HG03103 (cell line): ENCODE measurements around the gene GPR179.

Experiments used
- ATAC-seq: cut with Tn5 transposase; IDR thresholded peaks from one replicate; pipeline ENCODE4 v1.9.1; 2021; ENCODE audit warnings: low read depth; ENCODE audit not compliant: unreplicated experiment

Gene GPR179

DNA sequence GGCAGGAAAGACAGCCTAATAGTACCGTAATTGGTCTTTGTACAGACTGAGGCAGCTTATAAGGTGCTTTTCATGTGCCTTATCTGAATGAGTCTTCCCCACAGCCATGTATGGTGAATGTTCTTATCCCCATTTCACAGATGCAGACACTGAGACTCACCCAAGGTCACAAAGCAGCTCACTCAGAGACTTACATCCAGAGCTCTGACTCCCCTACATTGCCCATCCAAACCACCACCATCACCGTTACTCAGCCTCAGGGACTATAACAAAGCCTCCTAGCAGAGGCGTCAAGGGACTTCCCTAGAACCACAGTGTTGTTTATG lies 627 bp upstream of the GPR179 start:
- ATAC-seq, result no peak

DNA sequence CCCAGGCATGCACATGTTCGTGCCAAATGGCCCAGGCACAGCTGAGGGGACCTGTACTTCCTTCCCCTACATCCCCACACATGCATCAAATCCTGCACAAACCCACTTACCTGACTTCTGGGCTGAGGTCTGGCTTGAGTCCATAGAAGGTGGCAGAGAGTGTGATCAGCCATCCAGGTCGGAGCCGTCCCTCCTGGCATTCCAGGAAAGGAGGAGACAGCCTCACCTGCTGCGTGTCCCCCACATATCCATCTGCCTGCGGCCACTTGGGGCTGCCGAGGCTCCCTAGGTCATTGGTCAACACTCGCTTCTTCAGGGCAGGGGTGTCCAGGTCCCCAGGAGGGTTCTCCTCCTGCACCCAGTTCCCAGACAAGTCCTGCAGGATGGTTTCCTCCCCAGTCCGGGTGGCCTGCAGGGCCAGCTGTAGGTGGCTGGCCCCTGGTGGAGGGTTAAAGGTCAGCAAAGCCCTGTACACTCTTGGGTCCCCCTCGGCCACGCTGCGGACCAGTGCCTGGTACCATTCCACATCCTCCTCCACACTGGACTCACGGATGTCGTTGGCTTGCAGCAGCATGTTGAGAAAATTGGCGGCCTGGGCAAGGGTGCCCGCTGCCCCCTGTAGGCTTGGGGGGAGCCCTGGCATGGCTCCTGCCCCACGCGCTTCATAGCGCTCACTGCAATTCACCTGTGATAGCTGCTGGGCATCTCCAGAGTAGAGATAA lies 709 bp downstream of the GPR179 start:
- ATAC-seq, result no peak

DNA sequence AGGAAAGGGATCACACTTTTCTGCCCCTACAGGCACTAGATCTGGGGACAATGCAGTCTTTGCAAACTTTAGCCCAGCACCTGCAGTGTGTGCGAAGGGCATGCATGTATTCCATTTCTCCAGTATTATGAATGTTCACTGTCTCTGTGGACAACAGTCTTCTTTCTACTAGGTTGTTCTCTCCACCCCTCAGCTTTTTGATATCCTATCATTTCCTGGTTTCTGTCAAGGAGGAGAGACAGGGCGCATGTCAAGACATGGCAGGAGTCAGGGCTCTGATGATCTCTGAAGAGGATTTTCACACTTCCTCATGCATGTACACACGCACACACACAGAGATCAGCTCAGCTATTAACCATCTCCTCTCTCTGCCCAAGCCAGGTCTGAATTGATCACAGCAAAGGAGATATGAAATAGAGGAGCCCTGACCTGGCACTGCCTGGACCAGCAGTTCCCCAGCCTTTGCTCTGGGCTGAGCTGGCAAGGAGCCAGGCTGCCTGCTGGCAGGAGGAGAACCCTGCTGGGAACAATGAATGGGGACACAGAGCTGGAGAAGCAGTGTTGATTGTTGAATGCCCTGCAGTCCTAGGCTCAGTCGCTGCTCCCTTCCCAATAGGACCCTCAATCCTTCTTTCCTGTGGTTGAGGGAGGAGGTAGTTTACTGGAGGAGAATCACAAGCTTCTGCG lies 2.6 kb downstream of the GPR179 start:
- no peak for ATAC-seq

DNA sequence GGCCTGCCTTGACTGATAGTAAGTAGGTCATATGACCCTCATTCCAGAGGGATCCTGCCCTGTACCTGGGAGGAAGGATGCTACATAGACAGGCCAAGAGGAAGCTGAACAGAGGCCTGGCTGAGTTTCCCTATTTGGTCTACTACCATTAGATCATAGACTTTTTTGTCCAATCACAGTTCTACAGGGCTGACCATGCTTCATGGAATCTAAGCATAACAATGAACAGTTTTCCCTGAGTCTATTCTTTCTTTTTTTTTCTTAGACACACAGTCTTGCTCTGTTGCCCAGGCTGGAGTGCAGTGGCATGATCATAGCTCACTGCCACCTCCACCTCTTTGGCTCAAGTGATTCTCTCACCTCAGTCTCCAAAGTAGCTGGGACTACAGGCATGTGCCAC lies 3.9 kb downstream of the GPR179 start:
- ATAC-seq, result no peak

DNA sequence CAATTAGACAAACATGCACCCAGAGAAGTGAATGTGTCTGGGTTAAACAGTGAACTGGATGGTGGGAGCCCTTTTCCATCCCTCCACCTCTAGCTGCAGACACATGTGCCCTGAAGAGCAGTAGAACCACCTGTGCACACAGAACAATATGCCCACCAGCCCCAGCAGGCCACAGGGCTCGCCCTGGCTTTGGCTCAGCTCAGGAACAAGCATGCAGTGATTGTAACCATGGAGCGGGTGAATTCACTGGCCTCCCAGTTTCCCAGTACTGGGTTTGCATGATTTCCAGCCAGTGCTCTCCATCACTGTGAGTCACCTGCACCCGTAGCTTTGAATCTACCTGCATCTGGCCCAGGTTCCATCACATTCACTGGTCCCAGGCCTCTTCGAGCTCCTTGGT lies 5.2 kb downstream of the GPR179 start:
- ATAC-seq, result no peak

DNA sequence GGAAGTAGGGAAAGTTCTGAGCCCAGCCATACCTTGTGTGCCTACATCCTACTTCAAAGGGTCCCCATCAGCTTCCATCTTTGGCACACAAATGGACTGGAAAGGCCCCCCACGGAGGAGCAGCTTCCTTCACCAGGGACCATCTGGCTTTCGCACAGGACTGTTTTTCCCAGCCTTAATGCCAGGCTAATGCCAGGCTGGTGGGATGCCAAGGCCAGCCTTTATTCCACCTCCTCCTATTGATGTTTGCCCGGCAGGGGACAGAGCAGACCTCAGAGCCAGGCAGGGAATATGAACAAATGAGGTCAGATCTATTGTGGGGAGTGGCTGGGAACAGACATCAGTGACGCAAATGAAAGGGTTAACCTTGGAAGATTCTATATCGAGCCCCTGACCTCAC lies 5.7 kb downstream of the GPR179 start:
- ATAC-seq, result no peak

DNA sequence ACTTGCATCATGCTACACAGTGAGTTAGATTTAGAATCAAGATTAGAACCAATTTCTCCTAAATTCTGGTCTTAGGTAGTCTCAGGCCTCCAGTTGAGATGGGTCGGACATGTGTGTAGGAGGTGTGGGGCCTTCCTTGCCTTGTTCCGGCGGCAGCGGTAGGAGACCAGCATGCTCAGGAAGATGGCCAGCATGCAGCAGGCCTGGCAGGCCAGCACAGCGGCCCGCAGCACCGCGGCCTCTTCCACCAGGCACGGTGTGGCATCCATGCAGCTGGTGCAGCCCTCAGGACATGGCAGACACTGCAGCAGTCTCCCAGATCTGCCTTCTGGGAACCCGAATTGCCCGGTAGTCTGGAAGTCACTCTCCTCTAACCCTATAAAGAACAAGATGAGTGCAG lies 6.9 kb downstream of the GPR179 start:
- no peak for ATAC-seq

DNA sequence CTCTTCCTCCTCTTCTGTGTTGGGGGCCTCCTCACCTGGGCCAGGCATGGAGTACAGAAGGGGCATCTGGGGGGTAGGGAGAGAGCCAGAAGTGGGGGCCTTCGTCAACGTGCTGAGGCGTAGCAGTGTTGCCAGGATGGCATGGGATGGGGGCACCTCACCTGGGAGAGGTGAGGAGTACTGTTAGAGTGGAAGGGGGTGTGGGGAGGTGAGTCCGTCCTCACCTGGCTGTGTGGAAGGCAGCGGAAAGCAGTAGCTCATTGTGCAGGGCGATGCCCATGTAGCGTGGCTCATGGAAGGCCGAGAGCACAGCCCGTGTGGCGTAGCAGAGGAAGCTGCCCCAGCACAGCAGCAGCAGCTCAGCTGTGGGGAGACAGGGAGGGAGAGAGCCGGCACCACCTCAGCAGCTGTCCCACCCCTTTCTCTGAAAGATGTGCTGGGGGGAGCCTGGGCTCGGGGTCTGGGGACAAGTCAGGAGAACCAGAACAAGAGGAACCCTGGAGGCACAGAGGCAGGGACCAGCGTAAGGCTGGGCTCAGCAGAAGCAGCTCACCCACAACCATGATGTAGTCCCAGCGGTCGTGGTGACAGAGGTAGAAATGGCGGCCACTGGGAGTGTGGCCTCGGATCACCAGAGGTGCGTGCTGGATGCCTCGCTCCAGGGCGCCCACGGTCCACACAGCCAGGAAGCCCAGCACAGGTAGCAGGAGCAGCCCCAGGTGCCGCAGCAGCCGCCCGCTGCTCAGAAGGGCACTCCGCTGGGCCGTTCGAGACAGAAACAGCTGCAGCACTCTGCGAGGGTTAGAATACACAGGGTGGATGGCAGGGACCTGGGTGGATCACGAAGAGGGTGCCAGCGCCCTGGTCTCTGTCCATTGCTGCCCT lies 9.0 kb downstream of the GPR179 start:
- no peak for ATAC-seq

DNA sequence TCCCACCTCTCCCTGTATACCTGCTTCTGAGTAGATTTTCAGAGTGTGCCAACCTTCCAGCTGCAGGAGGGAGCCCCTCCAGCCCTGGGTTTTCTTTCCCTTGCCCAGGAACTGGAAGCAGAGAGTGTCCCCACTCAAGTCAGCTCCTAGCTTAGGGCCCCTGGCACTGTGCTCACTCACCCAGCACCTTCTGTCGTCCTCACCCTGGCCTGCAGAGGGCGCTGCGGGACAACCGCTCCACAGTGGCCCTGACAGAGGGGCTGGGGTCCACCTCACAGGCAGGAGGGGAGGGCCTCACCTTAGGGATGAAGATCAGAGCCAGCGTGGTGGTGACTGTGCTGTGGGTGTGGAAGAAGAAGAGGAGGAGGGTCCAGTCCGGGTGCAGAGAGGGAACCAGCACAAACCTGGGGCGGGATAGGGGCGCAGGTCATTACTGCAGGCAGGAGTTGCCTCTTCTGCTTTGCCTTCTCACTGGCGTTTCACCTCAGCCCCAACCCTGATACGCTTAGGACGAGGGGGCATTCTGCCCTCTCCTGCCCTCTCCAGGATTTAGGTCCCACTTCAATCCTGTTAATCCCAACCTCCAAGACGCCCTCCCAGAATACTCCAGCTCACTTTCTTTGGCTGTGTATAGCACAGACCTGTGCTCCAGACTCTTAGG lies 10.0 kb downstream of the GPR179 start:
- no peak for ATAC-seq

DNA sequence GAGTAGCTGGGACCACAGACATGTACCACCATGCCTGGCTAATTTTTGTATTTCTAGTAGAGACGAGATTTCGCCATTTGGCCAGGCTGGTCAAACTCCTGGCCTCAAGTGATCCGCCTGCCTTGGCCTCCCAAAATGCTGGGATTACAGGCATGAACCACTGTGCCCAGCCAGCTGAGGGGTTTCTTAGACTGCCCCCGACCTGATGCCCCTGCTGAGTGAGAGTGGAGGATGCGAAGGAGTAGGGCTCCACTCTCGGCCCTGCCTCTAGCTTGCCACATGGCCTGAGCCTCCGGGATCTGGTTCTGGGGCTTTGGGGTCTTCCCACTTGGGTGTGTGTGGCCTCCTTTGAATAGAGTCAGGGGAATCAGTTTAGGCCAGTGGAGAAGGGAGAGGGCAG lies 11.0 kb downstream of the GPR179 start:
- ATAC-seq, result no peak

DNA sequence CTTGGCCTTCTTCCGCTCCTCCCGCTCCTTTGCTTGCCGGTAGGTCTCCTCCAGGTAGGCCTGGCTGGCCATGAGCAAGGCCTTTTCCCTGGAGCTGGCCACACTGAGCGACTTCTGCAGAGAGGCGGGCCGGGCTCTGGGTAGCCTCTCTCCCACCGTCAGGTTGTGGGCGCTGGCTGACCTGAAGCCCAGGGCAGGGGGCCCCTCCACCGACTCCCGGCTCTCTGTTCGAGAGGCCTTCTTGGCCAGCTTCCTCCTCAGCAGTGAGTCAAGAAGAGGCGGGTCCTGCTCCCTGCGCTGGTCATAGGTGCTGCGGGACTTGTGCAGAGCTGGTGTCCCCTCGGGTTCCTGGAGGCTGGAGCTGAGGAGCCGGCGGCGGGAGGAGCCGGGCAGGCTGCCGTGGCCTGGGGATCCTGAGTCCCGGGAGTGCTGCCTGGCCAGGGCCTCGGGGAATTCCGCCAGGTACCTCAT lies 12.8 kb downstream of the GPR179 start:
- ATAC-seq, result no peak

DNA sequence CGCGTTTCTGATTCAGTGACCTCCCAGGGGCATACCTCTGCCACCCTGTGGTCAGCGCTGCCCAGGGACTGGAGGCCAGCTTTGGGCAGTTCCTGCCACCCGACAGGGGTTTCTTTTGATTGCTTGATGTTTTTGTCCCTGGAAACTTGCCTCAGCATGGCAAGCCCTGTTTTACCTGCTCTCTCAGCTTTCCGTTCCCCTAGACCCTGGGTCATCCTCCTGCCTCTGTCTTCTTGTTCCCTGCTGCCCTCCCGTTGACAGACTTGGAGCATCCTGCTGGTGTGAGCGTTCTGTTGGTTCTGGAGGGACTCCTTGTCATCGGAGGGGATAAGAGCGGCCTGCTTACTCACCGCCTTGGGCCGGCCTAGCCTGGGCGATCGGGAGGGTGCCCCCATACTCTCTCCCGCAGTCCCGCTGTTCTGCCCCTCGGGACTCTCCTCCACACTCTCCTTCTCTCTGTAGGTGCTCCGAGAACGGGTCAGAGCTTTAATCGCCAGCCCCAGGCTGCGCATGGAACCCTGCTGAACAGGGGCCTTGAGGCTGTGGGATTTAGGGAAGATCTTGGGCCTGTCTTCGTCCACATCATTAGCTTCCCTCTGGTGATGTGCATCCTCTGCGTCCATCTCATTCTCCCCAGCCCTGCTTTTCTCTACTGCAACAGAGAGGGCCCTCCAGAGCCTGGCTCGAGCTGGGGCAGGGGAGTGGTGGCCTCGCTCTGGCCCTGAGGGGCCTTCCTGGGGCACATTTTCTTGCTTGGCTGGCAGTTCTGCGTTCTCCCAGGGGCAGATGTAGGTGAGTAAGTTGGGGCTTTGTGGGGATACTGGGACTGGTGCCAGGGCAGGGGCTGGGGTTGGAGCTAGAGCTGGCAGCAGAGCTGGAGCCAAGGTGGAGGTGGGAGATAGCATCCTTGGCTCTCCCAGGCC lies 13.7 kb downstream of the GPR179 start:
- ATAC-seq, result no peak

DNA sequence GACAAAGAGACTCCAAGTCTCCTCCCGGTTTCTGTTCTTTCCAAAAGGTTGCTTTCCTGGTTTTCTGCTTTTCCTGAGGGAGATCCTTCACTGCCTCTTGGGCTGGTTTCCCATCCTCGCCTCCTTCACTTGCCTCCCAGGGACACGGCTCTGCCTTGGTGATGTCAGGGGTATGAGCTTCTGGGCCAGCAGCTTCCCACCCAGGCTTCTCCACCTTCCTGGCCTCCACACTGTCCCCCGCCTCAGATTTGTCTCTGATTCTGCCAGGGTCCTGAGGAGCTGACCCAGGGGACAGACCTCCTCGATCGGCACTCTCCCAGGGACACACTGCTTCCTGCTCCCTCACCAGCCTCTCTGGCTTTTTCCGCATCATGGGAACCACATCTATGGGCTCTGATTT lies 14.5 kb downstream of the GPR179 start:
- no peak for ATAC-seq

DNA sequence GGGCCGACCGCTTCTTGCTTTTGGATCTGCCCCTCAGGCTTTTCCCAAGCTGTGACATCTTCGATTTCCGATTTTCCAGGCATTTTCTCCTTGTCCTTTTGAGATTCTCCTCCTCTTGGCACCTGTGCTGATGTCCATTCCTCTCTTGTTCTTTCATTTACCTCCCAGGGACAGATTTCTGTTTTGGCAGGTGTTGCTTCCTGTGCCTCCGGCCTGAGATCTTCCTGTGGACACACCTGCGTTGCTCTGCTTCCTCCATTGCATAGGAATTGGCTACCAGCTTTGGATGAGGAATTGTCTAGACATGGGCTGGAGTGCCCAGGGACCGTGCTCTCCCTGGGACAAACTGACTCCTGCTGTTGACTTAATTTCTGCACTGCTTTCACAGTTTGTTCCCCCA lies 15.1 kb downstream of the GPR179 start:
- no peak for ATAC-seq

DNA sequence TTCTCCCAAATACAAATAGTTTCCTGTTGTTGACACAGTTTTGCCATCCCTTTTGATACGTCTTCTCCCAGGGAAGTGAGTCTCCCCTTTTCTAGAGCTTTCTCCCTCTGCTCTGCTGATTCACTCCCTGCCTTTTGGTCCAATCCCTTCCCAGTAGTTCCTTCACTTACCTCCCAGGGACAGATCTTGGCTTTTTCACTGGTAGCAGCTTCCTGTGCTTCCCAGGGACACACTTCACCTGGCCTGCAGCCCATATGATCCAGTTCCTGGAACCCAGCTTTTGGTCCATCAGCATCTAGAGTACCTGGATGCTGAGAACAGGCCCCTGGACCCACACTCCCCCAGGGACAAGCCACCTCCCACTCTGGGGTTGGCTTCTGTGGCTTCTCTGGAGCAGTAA lies 15.8 kb downstream of the GPR179 start:
- ATAC-seq, result no peak

DNA sequence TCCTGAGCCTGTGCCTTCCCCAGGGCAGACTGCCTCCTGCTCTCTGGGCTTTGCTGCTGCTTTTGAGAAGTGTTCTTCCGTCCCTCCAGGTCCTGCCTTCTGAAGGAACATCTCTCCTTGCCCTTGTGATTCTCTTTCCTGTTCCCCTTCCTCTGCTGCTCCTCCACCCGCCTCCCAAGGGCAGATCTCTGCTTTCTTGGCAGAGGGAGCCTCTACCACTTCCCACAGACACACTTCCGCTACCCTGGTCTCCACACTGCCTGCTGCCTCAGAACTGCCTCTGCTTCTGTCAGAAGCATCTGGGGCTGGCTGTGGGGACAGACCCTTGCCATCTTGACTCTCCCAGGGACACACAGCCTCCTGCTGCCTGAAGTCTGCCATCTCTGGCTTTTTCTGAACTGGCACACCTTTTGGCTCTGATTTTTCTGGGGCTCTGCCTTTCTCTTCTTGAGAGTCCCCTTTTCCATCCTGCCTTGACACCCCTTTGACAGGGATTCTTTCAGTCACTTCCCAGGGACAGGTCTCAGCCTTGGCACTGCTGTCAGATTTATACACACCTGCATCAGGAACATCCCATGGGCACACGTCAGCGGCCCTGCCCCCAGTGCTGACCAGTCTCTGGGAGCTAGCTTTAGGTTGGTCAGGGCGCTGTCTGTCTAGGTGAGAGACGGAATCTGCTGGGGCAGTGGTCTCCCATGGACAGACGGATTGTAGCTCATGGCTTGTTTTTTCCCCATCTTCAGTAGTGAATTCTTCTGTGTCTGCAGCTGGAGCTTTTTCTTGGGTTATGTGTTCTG lies 16.6 kb downstream of the GPR179 start:
- no peak for ATAC-seq

DNA sequence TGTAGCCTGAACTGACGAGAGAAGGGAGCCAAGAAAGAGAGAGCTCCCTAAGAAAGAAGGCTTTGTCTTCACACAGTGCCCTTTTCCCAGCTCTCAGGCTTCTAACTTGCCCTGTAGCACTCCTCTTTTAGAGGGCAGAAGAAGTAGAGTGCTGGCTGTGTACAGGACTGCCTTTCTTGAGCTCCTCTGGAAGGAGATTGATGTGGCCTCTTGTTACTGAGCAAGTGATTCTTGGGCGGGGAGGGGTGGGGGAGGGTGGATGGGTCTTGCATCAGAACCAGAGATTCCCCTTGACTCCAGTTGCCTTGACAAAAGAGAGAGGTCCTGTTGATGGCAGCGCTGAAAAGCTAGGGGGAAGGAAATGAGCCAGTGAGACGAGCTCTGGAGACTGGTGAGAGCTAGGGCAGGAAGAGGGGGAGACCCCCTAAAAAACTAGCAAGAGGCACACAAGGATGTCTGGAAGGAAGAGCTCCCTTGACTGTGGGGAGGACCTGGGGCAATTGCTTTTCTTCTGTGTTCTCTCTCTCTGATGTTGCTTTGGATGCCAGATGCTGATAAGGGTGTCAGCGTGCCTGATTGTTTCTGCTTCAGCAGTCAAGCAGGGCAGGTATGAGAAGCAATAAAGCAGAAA lies 18.4 kb downstream of the GPR179 start:
- ATAC-seq, result no peak

DNA sequence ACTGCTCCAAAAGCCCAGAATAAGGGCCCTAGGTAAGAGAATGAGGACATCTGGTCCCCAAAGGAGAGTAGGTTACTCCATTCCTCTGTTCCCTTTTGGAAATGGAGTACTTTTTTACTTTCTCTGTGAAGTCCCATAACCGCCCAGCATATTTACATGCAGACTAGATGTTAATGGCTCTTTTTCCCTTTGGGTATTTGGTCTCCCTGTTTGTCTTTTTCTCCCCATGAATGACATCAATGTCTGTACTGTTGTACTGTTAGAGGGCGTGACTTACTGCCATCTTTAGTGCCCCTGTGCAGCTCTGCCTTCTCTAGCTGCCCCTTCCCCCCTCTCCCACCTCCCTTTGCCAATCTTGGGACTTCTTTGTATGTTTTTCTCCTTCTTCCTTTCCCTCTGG lies 19.0 kb downstream of the GPR179 start:
- ATAC-seq, result no peak
